ENCODE data around the gene KATNAL1.

GRCh38 chr13:30266756-30267155 is 40.6 kb downstream of the KATNAL1 start:
- TF ChIP-seq, protein P1, sequence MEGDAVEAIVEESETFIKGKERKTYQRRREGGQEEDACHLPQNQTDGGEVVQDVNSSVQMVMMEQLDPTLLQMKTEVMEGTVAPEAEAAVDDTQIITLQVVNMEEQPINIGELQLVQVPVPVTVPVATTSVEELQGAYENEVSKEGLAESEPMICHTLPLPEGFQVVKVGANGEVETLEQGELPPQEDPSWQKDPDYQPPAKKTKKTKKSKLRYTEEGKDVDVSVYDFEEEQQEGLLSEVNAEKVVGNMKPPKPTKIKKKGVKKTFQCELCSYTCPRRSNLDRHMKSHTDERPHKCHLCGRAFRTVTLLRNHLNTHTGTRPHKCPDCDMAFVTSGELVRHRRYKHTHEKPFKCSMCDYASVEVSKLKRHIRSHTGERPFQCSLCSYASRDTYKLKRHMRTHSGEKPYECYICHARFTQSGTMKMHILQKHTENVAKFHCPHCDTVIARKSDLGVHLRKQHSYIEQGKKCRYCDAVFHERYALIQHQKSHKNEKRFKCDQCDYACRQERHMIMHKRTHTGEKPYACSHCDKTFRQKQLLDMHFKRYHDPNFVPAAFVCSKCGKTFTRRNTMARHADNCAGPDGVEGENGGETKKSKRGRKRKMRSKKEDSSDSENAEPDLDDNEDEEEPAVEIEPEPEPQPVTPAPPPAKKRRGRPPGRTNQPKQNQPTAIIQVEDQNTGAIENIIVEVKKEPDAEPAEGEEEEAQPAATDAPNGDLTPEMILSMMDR (IDR thresholded peaks at IDR 0.05): no peak
- no peak for TF ChIP-seq POLR2A (IDR thresholded peaks at IDR 0.05)
